HFF-Myc (cell line): ENCODE measurements around the gene PCDHGA12.

Experiments used
- DNase-seq: peaks from one replicate; pipeline ENCODE4 v3.0.0-alpha.2; 2011; ENCODE audit warnings: low read depth; ENCODE audit errors: extremely low read depth
- H3K4me3 ChIP-seq: replicated peaks from 2 replicates; pipeline ENCODE4 v1.5.1; 2011; ENCODE audit warnings: low read depth, mild to moderate bottlenecking, control low read depth, low read length
- TF ChIP-seq, protein P1 (sequence below): IDR thresholded peaks from 2 replicates; pipeline ENCODE4 v1.5.1; 2012; ENCODE audit warnings: mild to moderate bottlenecking, low read depth, low read length, control low read depth; ENCODE audit errors: missing control alignments

PCDHGA12 gene

DNA sequence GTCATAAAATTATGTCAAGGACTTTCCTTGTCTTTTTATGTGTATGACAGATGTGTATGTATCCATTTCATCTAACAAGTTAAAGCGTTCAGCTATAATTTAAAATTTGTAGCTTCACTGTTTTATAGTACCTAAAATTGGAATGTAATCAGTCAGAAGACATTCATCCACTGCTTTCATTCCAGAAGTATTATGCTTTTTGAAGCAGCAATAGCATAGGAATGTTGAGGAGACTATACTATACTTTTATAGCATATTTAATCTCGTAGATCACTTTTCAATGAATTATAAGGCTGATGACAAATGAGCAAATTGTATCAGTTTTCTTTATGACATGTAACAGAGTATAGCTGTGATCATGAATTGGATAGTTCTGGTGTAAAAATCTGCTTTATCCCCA lies 6.9 kb downstream of the PCDHGA12 start:
- H3K4me3 ChIP-seq: no peak overlapping the region
- DNase-seq: no peak
- TF ChIP-seq, protein P1, sequence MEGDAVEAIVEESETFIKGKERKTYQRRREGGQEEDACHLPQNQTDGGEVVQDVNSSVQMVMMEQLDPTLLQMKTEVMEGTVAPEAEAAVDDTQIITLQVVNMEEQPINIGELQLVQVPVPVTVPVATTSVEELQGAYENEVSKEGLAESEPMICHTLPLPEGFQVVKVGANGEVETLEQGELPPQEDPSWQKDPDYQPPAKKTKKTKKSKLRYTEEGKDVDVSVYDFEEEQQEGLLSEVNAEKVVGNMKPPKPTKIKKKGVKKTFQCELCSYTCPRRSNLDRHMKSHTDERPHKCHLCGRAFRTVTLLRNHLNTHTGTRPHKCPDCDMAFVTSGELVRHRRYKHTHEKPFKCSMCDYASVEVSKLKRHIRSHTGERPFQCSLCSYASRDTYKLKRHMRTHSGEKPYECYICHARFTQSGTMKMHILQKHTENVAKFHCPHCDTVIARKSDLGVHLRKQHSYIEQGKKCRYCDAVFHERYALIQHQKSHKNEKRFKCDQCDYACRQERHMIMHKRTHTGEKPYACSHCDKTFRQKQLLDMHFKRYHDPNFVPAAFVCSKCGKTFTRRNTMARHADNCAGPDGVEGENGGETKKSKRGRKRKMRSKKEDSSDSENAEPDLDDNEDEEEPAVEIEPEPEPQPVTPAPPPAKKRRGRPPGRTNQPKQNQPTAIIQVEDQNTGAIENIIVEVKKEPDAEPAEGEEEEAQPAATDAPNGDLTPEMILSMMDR: no peak

DNA sequence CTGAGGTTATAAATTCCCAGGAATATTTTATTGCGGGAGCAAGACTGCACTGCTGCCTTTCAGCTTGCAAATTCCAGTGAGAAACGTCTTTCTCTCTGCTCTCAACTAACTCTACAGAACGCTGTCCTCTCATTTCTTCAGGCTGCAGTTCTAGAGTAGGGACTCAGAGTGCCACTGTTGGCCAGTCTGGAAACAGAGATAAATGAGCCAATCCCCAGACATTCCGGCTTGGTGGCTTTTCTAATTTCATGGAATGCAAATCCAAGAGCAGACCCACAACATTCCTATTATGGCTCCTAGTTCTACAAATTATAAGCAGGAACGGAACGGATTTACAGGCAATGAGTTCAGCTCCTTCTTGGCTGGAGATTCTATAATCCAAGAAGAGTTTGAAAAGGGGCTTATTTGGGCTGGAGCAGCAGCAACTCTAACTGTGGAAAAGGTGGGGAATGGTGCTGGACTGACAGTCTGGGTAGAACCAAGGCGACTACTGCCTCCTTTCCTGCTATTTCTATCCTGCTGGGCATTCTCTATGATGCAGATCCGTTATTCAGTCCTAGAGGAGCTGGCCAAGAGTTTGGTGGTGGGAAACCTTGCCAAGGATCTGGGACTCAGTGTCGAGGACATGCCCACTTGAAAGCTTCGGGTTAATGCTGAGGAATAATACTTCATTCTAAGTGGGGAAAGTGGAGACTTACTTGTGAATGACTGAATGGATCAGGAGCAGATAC lies 9.3 kb downstream of the PCDHGA12 start:
- TF ChIP-seq, protein P1: no peak
- H3K4me3 ChIP-seq: no peak overlapping the region
- no peak for DNase-seq

DNA sequence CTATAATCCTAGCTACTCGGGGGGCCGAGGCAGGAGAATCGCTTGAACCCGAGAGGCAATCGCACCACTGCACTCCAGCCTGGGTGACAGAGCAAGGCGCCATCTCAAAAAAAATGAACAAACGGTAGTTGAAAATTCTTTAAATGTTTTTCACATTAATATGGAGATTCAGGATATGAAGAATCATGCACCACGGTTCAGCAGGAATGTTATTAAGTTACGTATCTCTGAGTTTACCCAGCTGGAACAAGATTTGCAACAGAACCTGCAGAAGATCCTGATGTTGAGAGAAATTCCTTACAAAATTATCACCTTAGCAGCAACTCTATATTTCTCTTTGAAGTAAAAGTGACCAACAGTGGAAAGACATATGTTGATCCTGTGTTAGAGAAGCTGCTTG lies 10.0 kb downstream of the PCDHGA12 start:
- DNase-seq: no peak
- TF ChIP-seq, protein P1: no peak
- no peak overlapping the region for H3K4me3 ChIP-seq

DNA sequence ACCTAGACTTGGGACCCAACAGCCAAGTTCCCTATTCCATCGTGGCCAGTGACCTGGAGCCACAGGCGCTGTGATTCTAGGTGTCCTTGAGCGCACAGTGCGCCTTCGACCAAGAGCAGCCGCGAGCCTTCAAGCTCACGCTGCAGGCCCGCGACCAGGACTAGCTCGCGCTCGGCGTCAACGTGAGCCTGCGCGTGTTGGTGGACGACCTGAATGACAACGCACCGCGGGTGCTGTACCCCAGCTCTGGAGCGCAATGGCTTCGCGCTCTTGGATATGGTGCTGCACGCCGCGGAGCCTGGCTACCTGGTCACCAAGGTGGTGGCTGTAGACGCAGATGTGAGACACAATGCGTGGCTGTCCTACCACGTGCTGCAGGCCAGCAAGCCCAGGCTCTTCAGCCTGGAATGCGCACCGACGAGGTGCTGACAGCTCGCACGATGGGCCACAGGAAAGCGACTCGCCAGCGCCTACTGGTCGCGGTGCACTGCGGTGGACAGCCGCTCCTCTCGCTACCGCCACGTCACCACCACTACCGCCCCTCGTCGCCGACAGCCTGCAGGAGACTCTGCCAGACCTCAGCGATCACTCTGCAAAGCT lies 11.4 kb downstream of the PCDHGA12 start:
- TF ChIP-seq, protein P1: no peak
- no peak overlapping the region for H3K4me3 ChIP-seq
- DNase-seq: no peak

DNA sequence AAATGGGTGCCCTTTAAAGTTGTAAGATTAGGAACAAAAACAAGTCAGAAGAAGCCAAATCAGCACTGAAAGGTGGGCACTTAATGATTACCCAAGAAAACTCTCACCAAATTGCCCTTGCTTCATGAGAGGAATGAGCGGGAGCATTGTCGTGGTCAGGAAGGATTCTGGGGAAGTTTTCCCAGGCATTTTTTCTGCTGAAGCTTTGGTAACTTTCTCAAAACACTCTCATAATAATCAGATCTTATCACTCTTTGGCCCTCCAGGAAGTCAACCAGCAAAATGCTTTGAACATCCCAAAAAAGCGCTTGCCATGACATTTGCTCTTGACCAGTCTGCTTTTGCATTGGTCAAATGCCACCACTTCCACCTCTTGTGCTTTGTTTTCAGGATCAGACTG lies 35.0 kb downstream of the PCDHGA12 start:
- TF ChIP-seq, protein P1: no peak
- no peak overlapping the region for H3K4me3 ChIP-seq
- DNase-seq: no peak

DNA sequence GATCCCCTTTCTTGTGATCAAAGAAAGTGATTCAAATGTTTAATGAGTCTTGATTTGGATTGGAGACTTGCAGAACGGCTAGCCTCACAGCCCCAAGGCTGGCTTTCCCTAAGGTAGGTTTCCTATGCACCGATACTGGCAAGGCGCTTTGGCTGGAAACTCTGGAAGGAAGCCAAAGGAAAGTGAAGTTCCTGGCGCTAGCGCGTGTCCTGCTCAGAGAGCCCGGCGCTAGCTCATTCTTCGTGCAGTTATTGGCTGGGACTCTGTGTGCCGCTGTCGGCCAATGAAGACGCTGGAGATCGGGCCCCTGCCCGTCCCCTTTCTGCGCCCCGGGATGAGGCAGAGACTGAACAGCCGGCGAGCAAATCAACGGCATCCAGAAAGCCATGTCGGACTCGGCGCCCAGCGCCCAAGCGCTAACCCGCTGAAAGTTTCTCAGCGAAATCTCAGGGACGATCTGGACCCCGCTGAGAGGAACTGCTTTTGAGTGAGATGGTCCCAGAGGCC lies 45.4 kb downstream of the PCDHGA12 start, which contains the start of gene PCDHGC3:
Gene PCDHGC3, plus strand, starts transcription at position 342 of the 507 bp plus-strand sequence. Its CDS starts 151 bp downstream, at position 493.
- TF ChIP-seq, protein P1: peak; percentile 23
- H3K4me3 ChIP-seq: peak within 1 kb of the TSS; percentile 58
- peak; percentile 88 for DNase-seq
